ENCODE measurements around the gene MACF1.

DNA sequence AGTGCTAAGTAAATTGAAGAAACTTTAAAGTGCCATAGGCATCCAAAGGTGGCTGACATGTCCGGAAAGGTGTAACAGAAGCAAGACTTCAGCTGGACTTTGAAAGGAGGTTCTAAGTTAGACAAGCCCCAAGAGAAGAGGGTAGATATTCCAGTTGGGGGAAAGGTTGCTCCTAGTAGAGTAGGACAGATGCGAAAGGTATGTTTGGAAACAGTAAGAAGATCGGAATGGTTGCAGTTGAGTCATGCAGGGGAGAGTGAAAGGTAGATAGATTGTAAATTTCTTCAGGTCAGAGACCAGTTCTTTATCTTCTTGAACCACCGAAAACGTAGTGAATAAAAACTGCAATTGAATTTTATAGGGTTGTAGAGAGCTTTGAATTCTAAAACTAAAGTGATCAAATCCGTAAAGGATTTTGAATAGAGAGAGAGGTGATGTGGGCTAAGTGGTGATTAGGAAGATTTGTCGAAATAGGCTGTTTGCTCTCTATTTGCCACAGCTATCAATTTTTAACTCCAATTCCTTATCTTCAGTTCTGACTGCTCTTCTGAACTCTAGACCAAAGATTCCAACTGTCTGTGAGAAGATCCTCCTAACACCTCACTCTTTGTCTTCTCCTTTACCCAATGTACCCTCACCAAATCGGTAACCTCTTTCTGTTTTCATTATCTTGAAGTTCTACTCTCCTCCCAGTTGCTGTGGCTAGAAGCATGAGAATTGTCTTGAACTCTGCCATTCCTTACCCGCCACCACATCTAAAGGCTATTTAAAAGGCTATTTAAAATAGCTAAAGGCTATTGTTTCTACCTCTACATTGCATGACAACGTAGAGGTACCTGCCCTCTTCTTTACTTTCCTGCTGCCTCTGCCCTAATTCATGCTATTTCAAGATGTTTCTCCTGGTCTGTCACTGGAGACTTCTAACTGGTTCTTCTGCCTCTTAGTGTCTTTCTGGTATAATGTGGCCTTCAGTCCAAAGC lies 16.7 kb downstream of the MACF1 start:
- TF ChIP-seq POLR2A (IDR thresholded peaks at IDR 0.05): no peak
- TF ChIP-seq, protein P1, sequence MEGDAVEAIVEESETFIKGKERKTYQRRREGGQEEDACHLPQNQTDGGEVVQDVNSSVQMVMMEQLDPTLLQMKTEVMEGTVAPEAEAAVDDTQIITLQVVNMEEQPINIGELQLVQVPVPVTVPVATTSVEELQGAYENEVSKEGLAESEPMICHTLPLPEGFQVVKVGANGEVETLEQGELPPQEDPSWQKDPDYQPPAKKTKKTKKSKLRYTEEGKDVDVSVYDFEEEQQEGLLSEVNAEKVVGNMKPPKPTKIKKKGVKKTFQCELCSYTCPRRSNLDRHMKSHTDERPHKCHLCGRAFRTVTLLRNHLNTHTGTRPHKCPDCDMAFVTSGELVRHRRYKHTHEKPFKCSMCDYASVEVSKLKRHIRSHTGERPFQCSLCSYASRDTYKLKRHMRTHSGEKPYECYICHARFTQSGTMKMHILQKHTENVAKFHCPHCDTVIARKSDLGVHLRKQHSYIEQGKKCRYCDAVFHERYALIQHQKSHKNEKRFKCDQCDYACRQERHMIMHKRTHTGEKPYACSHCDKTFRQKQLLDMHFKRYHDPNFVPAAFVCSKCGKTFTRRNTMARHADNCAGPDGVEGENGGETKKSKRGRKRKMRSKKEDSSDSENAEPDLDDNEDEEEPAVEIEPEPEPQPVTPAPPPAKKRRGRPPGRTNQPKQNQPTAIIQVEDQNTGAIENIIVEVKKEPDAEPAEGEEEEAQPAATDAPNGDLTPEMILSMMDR (IDR thresholded peaks at IDR 0.05): no peak

All from uterus (tissue), 2 donors.